Measurements from ENCODE around the gene ABCD1.
"Not testable (repeated sequence)": the region's sequence is repeated elsewhere in the genome, so short reads cannot be mapped to it uniquely, and the experiment has no call there.

ABCD1 gene

DNA sequence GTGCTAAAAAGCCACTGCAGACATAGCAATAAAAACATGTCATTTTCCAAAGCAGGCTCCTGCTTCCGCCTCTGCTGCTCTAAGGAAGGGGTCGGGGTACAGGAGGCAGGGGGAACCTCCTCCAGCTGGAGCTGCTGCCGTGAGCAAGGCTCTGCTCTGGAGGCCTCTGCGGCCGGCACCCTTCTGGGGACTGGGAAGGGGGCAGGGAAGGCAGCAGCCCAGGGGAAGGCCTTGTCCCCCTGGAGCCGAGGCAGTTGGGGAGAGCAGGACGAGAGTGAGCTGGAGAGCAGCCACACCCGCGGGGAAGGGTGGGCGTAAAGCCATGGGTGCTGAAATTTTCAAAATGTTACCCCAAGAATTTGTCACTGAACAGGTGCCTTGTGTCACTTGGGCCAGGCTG is 28.1 kb upstream of the ABCD1 start:
- H3K9me3 ChIP-seq (ENCODE audit: control insufficient read depth, insufficient read depth, low read length); H3K4me3 ChIP-seq (ENCODE audit: low read depth, low read length); H3K4me1 ChIP-seq (ENCODE audit: control insufficient read depth, insufficient read depth, low read length); H3K9ac ChIP-seq (ENCODE audit: low read depth, low read length); H3K27me3 ChIP-seq (ENCODE audit: control insufficient read depth, insufficient read depth, low read length): not testable (repeated sequence)
- H3K36me3 ChIP-seq (ENCODE audit: control insufficient read depth, insufficient read depth, low read length): peaks cover 25% of the 10 kb centered on the region

DNA sequence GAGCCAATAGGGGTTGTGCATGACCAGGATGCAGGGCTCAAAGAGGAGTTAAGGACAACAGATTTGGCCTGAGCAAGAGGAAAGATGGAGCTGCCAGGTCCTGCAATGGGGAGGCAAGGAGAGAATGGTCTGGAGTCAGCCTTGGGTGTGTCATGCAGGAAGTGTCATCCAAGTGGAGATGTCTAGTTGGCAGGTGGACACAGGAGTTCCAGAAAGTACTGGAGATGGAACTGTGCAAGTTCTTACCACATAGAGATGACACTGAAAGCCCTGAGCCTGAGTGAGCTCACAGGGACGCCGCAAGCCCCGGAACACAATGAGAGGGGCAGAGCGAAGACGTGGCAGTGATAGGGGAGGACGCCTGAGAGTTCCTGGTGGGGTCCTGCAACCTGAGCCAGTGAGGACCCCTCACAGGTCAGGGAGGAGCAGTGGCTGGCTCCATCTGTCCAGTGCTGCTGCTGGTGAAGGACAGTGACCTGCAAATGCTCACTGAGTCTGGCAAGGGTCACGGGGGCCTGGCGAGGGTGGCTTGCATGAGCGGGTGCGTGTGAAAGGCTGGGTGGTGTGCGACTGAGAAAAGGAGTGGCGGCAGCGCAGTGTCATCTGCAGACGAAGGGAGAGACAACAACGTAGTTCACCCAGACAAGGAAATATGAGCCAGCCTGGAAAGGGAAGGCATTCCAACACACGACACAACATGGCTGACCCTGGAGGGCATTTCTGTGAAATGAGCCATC is 27.5 kb upstream of the ABCD1 start:
- H3K36me3 ChIP-seq (ENCODE audit: control insufficient read depth, insufficient read depth, low read length): peaks cover 26% of the 10 kb centered on the region
- not testable (repeated sequence) for H3K27me3 ChIP-seq (ENCODE audit: control insufficient read depth, insufficient read depth, low read length); H3K4me3 ChIP-seq (ENCODE audit: low read depth, low read length); H3K9me3 ChIP-seq (ENCODE audit: control insufficient read depth, insufficient read depth, low read length); H3K9ac ChIP-seq (ENCODE audit: low read depth, low read length); H3K4me1 ChIP-seq (ENCODE audit: control insufficient read depth, insufficient read depth, low read length)

DNA sequence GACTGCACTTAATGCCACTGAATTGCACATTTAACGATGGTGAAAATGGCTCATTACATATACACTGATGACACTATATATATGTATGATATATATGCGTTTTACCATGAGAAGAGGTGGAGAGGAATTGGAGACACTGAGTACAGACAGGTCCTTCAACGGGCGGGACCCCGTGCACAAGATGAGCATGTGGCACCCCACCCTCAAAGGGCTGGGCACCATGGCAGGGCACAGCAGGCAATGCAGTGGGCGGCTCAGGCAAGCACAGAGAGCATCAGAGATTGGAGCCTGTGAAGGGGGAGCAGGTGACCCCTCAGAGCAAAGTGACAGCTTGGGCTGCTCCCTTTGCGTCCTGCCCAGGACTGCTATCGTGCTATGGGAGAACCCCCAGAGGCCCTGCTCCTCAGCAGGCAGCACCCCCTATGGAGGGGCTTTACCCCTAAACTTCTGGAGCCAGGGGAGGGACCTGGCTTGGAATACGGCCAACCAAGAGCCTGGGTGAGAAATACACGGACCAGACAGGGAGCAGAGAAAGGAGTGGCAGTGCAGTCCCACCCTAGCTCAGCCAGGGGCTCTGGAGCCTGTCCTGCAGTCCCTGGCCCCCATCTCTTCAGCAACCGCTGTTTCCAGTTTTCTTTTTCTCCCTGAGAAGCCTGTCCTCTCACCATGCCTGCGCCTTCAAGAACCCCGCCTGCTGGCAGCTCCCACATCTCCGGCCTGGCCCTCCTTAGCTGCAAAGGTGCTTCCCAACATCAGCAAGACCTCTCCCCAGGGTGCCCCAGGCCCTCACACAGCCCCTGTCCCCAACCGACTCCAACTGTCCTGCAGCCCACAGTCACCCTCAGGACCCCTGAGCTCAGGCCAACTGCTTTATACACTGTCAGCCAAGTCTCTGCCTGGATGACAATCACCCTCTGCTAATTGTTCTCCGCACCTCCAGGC is 26.5 kb upstream of the ABCD1 start:
- no peak overlapping the region for H3K9ac ChIP-seq (ENCODE audit: low read depth, low read length)
- no peaks in the 10 kb centered on the region for H3K9me3 ChIP-seq (ENCODE audit: control insufficient read depth, insufficient read depth, low read length)
- peaks cover 24% of the 10 kb centered on the region for H3K36me3 ChIP-seq (ENCODE audit: control insufficient read depth, insufficient read depth, low read length)
- H3K4me3 ChIP-seq (ENCODE audit: low read depth, low read length): no peak overlapping the region
- no peaks in the 10 kb centered on the region for H3K4me1 ChIP-seq (ENCODE audit: control insufficient read depth, insufficient read depth, low read length)
- no peaks in the 10 kb centered on the region for H3K27me3 ChIP-seq (ENCODE audit: control insufficient read depth, insufficient read depth, low read length)

DNA sequence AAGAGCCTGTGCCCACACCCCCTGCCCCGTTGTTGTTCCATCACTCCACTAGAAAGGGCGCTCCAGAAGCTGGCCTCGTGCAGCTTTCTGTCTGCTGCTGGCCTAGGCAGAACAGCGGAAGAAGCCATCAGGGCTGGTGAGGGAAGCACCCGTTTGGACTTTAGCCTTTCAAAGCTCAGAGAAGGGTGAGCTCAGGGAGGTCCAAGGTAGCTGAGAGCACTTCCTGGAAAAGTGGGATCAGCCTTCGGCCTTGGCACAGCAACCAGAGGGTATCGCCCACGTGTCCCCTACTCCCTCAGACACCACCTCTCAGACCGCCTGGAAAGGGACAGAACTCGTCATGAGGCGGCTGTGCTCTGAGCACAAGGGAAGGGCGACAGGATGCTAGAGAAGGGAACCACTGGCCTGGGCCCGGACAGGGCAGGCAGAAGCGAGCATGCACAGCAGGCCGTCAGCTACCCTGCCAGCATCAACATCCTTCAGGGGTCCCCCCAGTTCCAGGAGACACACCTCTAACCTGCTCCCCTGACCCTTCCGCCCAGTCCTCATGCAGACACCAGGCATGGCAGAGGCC is 25.4 kb upstream of the ABCD1 start:
- H3K4me3 ChIP-seq (ENCODE audit: low read depth, low read length); H3K4me1 ChIP-seq (ENCODE audit: control insufficient read depth, insufficient read depth, low read length); H3K9ac ChIP-seq (ENCODE audit: low read depth, low read length); H3K27me3 ChIP-seq (ENCODE audit: control insufficient read depth, insufficient read depth, low read length); H3K9me3 ChIP-seq (ENCODE audit: control insufficient read depth, insufficient read depth, low read length): not testable (repeated sequence)
- H3K36me3 ChIP-seq (ENCODE audit: control insufficient read depth, insufficient read depth, low read length): peaks cover 24% of the 10 kb centered on the region

DNA sequence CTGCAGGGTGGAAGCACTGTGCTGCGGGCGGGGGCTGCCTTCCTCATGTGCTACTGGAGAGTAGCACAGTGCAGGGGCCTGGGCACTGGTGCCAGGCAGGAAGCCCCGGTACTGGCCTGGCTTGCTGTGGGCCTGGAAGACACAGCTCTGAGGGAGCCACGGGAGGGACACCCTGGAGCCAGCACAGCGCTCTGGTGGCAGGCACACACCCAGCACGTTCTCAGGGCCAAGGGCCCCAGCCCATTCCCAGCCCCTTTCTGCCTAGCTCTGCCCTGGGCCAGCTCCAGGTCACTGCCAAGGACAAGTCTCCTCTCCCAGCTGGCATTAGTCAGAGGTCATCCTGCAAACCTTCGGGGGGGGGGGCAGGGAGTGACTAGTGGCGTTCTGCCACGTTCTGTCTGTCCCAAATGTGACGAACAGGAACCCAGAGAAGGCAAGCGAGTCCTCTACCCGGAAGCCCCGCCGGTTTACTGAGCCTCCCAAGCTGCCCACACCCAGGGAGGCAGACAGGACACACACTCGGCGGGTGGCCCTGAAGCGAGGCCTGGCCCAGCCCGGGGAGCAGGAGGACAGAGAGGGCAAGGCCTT is 24.8 kb upstream of the ABCD1 start:
- not testable (repeated sequence) for H3K4me1 ChIP-seq (ENCODE audit: control insufficient read depth, insufficient read depth, low read length); H3K9ac ChIP-seq (ENCODE audit: low read depth, low read length); H3K9me3 ChIP-seq (ENCODE audit: control insufficient read depth, insufficient read depth, low read length); H3K27me3 ChIP-seq (ENCODE audit: control insufficient read depth, insufficient read depth, low read length); H3K4me3 ChIP-seq (ENCODE audit: low read depth, low read length)
- H3K36me3 ChIP-seq (ENCODE audit: control insufficient read depth, insufficient read depth, low read length): peaks cover 21% of the 10 kb centered on the region

DNA sequence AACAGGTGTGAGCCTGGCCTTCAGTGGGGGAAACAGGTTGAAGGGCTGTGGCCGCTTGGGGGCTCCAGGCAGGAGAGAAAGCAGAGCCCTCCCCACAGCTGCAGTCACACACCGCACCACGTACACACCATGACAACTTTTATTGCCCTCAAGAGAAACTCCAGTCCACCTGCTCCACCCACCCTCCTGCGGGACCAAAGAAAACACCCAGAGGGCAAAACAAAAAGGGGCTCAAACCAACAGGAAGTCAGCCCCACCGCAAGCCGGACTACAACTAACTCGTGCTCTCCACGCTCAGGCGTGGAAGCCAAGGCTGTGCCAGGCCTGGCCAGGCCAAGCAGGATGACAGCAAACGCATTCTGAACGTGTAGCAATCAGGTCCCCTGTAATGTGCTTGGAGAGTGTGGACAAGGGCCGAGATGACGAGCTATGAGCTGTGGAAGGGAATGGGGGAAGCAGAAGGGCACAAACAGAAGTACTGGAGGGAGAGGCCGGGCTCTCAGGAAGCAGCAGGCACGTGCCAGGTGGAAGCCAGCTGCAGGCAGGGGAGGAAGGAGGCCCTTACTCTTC is 24.2 kb upstream of the ABCD1 start:
- Histone ChIP-seq H3K4me1 (ENCODE audit: control insufficient read depth, insufficient read depth, low read length) (no peaks in the 10 kb centered on the region), H3K36me3 (ENCODE audit: control insufficient read depth, insufficient read depth, low read length) (peaks cover 19% of the 10 kb centered on the region), H3K9me3 (ENCODE audit: control insufficient read depth, insufficient read depth, low read length) (no peaks in the 10 kb centered on the region), H3K27me3 (ENCODE audit: control insufficient read depth, insufficient read depth, low read length) (no peaks in the 10 kb centered on the region), H3K4me3 (ENCODE audit: low read depth, low read length) (no peak overlapping the region), H3K9ac (ENCODE audit: low read depth, low read length) (no peak overlapping the region)

DNA sequence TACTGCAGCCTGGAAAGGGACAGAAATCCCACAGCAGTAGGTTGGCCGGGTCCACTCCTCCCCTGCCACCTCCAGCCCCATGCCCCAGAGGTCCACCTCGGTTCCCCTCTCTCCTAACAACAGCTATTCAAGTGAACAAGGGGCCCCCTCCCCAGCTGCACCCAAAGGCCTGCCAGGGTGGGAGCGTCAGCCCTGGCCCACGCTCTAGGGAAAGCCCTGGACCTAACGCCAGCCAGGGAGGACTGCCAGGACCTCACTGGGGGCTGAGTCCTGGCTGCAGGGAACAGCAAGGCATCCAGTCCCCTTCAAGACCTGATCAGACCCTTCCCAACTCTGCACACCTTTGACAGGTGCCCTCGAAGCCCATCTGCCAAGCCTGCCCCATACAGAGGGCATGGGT is 23.7 kb upstream of the ABCD1 start:
- Histone ChIP-seq H3K27me3 (ENCODE audit: control insufficient read depth, insufficient read depth, low read length) (no peaks in the 10 kb centered on the region), H3K9ac (ENCODE audit: low read depth, low read length) (no peak overlapping the region), H3K4me3 (ENCODE audit: low read depth, low read length) (no peak overlapping the region), H3K9me3 (ENCODE audit: control insufficient read depth, insufficient read depth, low read length) (no peaks in the 10 kb centered on the region), H3K4me1 (ENCODE audit: control insufficient read depth, insufficient read depth, low read length) (no peaks in the 10 kb centered on the region), H3K36me3 (ENCODE audit: control insufficient read depth, insufficient read depth, low read length) (peaks cover 19% of the 10 kb centered on the region)

DNA sequence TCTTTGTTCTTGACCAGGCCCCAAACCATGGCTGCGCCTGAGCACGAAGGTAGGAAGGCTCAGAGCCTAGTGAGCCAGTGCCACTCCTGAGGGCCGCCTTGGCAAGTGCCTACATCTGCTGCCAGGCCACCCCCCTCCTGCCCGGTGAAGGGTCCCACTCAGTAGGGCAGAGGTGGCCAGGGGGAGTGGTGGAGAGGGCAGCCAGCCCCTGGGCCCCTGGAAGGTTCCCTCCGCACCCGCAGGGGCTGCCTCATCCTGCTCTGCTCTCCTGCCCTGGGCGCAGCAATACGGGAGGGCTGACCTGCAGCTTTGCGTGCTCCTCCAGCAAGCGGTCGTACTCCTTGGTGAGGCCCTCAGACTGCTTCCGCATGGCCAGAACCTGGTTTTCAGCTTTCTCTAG is 22.9 kb upstream of the ABCD1 start:
- H3K9me3 ChIP-seq (ENCODE audit: control insufficient read depth, insufficient read depth, low read length): no peaks in the 10 kb centered on the region
- no peaks in the 10 kb centered on the region for H3K27me3 ChIP-seq (ENCODE audit: control insufficient read depth, insufficient read depth, low read length)
- H3K4me3 ChIP-seq (ENCODE audit: low read depth, low read length): no peak overlapping the region
- H3K9ac ChIP-seq (ENCODE audit: low read depth, low read length): no peak overlapping the region
- H3K4me1 ChIP-seq (ENCODE audit: control insufficient read depth, insufficient read depth, low read length): no peaks in the 10 kb centered on the region
- peaks cover 19% of the 10 kb centered on the region for H3K36me3 ChIP-seq (ENCODE audit: control insufficient read depth, insufficient read depth, low read length)

DNA sequence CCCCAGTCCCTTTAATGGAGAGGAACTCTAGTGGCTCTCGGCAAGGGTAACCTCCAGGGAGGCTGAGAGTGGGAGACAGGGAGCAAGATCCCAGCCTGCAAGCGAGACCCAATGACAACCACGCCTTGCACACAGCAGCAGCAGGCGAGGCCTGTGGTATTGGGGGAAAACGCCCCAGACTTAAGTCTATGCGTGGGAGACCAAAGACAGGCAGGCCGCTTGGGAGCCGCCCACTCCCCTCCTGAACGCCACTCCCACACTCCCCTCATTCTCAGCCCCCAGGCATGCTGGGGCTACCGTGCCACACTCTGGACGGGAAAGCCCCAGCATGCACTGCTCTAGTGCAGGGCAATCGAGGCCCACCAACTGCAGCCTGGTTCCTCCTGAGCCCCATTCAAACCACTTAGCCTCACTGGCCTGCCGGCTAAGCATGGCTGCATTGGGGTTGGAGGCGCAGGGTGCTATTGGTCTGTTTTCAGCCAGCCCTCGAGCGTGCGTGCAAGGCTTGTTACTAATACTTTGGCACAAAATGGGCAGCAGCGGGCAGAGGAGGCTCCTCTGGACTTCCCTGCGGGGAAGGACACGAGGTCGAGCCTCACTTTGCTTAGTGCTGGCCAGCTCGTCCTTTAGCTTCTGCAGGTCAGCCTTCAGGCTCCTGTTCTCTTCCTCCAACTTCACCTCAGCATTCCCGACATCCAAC is 22.2 kb upstream of the ABCD1 start:
- Histone ChIP-seq H3K9ac (ENCODE audit: low read depth, low read length) (no peak overlapping the region), H3K36me3 (ENCODE audit: control insufficient read depth, insufficient read depth, low read length) (peaks cover 26% of the 10 kb centered on the region), H3K9me3 (ENCODE audit: control insufficient read depth, insufficient read depth, low read length) (no peaks in the 10 kb centered on the region), H3K4me1 (ENCODE audit: control insufficient read depth, insufficient read depth, low read length) (no peaks in the 10 kb centered on the region), H3K4me3 (ENCODE audit: low read depth, low read length) (no peak overlapping the region), H3K27me3 (ENCODE audit: control insufficient read depth, insufficient read depth, low read length) (no peaks in the 10 kb centered on the region)

DNA sequence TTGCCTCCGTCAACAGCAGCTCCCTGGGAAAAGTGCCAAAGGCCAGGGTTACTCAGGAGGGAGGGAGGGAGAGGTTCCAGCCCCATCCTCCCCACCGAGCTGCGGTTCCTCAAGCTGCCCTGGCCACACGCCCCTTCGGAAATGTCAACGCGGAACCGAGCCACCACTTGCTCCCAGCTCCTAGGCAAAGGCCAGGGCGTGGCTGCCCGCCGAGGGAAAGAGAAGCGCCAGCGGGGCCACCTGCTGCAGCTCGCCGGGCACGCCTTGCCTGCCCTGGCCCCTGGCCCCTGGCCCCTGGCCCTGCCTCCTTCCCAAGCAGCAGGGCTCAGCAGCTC is 21.7 kb upstream of the ABCD1 start:
- no peak overlapping the region for H3K9ac ChIP-seq (ENCODE audit: low read depth, low read length)
- peaks cover 27% of the 10 kb centered on the region for H3K36me3 ChIP-seq (ENCODE audit: control insufficient read depth, insufficient read depth, low read length)
- H3K4me1 ChIP-seq (ENCODE audit: control insufficient read depth, insufficient read depth, low read length): peaks cover under 1% of the 10 kb centered on the region
- H3K9me3 ChIP-seq (ENCODE audit: control insufficient read depth, insufficient read depth, low read length): no peaks in the 10 kb centered on the region
- H3K27me3 ChIP-seq (ENCODE audit: control insufficient read depth, insufficient read depth, low read length): no peaks in the 10 kb centered on the region
- no peak overlapping the region for H3K4me3 ChIP-seq (ENCODE audit: low read depth, low read length)

DNA sequence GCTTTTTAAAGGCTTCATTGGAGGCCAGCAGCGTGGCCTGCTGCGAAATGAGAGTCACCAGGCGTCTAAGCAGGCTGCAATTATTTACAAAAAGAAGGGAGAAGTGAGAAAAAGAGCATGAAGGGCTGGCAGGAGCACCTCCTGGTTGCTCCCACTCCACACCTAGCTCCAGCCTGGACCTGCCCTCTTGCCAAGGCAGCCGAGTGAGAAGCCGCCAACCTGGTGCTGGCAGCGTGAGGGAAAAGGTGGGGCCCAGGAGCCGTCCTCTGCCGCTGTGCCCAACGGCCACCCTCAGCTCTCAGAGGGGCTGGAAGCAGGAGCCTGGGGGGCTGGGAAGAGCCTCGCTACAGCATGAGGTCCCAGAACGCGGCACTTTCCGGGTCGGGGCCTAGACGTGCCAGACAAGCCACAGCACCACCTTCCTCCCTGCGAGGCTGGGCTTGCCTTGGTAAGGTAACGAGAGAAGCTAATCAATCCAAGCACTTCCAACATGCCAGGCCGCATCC is 20.6 kb upstream of the ABCD1 start:
- no peak overlapping the region for H3K4me3 ChIP-seq (ENCODE audit: low read depth, low read length)

More for the DNA sequence above, 20.6 kb upstream of the ABCD1 start:
- no peaks in the 10 kb centered on the region for H3K27me3 ChIP-seq (ENCODE audit: control insufficient read depth, insufficient read depth, low read length)
- H3K9ac ChIP-seq (ENCODE audit: low read depth, low read length): no peak overlapping the region
- peaks cover 27% of the 10 kb centered on the region for H3K36me3 ChIP-seq (ENCODE audit: control insufficient read depth, insufficient read depth, low read length)
- H3K9me3 ChIP-seq (ENCODE audit: control insufficient read depth, insufficient read depth, low read length): no peaks in the 10 kb centered on the region
- peaks cover 2% of the 10 kb centered on the region for H3K4me1 ChIP-seq (ENCODE audit: control insufficient read depth, insufficient read depth, low read length)
